ENCODE results near the gene WDR4. TPM values are rescaled to one million over a fixed set of nuclear protein-coding genes. Genes with fewer than 3 reads are reported as not detected.
"Not testable (repeated sequence)": the region's sequence is repeated elsewhere in the genome, so short reads cannot be mapped to it uniquely, and the experiment has no call there.

WDR4 gene
- 24.9 TPM for polyA plus RNA-seq (2013, experiment 1 of 2)
- 17.1 TPM for polyA plus RNA-seq (2013, experiment 2 of 2)

DNA sequence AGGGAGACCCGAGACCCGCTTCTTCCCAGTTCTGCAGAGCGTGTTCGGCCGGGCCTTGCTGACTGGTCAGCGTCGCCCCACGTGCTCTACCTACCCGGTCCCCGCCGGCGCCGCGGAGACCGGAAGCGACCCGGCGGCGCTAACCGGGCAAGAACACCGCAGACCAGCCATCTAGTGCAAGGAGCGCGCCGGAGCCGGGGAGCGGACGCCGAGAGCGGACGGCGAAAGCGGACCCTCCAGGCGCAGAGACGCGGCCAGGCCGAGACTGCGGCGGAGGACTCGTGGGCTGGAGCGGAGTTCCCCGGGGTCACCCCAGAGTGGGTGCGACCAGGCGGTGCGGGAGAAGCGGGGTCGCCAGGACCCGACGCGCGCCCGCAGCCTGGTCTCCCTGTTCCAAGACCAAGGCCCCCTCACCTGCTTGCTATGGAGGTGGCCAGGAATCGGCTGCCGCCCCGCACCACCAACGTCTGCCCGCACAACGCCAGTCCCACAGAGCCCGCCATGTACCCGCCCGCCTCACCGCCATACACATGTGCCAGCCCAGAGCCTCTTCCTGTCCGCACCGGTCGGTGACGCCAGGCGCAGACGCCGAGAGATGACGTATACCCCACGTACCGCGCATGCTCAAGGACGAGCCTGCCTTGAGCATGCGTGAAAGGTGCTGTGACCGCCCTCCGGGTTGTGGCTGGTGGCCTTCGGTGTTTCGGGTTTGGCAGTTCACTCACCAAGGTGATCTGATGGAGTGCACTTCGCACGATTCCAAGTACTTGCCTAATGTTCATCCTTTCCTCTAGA lies at the start of gene WDR4:
Gene WDR4, minus strand, starts transcription at position 547 of the 795 bp plus-strand sequence. Its CDS starts 44 bp downstream, at position 503.
- no peaks in the 10 kb centered on the region for H3K27me3 ChIP-seq (ENCODE audit: insufficient read depth, low read length)
- peaks cover 22% of the 10 kb centered on the region for H3K36me3 ChIP-seq (ENCODE audit: insufficient read depth, low read length)
- H3K4me3 ChIP-seq (ENCODE audit: low read length): peak within 1 kb of the TSS; percentile 75
- peak within 1 kb of the TSS; percentile 96 for H3K9ac ChIP-seq (ENCODE audit: low read depth, low read length)
- peak within 1 kb of the TSS; percentile 99 for H3K27ac ChIP-seq (ENCODE audit: low read depth, low read length)
- no peaks in the 10 kb centered on the region for H3K9me3 ChIP-seq (ENCODE audit: insufficient read depth, low read depth, low read length)
- under 1% methylated on average over 80 of the region's 80 CpGs for WGBS
- H3K4me1 ChIP-seq (ENCODE audit: insufficient read depth, low read length): no peaks in the 10 kb centered on the region

DNA sequence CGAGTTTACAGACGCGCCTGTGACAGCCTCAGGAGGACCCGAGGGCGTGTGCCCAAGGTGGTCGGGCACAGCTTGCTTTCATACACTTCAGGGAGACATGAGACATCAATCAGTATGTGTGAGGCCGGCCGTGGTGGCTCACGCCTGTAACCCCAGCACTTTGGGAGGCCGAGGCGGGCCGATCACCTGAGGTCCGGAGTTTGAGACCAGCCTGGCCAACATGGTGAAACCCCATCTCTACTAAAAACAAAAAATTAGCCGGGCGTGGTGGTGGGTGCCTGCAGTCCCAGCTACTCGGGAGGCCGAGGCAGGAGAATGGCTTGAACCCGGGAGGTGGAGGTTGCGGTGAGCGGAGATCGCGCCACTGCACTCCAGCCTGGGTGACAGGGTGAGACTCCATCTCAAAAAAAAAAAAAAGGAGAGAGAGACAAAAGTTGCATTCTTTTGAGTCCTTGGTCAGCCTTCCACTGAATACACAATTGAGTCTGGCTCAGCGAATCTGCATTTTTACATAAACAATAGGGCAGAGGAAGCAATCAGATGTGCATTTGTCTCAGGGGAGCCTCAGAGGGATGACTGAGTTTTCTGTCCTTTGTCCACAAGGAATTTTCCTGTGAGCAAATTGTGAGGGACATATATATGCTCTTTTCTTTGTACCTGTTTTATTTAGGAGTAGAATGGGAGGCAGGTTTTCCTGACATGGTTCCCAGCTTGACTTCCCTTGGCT lies 48.3 kb upstream of the WDR4 start:
- not testable (repeated sequence) for H3K9me3 ChIP-seq (ENCODE audit: insufficient read depth, low read depth, low read length); H3K4me3 ChIP-seq (ENCODE audit: low read length); H3K27me3 ChIP-seq (ENCODE audit: insufficient read depth, low read length); H3K36me3 ChIP-seq (ENCODE audit: insufficient read depth, low read length)
- Histone ChIP-seq H3K27ac (ENCODE audit: low read depth, low read length) (peak overlapping the region; percentile 76), H3K4me1 (ENCODE audit: insufficient read depth, low read length) (peaks cover 18% of the 10 kb centered on the region), H3K9ac (ENCODE audit: low read depth, low read length) (peak overlapping the region; percentile 25; the same call in 1 of the 2 replicates)
- 90% methylated on average over 23 of the region's 23 CpGs for WGBS

DNA sequence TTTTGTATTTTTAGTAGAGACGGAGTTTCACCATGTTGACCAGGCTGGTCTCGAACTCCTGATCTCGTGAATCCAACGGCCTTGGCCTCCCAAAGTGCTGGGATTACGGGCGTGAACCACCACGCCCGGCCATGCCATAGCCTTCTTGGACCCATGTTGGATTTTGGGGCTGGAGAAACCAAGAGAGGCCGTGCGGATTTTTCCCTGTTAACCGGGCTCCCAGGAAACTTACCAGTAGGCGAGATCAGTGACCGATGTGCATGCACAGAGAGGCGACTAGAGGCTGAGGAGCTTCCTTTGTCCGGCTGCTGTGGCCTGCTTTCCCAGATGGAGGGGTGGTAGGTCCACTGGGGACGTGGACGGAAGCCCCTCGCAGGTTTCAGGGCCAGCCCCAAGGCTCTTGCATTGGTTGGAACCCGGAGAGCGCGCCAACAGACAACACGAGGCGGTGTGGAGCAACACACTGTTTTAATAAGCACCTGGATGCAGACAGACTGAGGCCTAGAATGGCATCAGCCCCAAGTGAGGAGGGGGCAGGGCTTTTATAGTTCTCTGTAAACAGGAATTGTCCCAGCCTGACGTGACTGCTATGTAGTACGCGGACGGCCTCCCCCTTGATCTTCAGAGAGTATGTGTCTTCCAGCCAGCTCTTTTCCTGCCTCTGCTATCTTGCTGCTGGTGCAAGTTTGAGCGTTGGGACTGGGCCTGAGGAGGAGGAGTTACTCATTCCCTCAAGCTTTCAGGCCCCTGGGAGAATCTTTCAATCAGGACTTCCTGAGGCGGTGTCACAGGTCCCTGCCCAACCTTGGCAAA lies 46.0 kb upstream of the WDR4 start, which contains the start of gene ERVH48-1:
Gene ERVH48-1, minus strand, starts transcription at position 517 of the 813 bp plus-strand sequence. CDS start 6,624 bp downstream, outside the sequence.
- peak within 1 kb of the TSS; percentile 58 for H3K9ac ChIP-seq (ENCODE audit: low read depth, low read length)

GRCh38 chr21:42924433-42924751 lies 45.1 kb upstream of the WDR4 start:
- Histone ChIP-seq H3K27me3 (ENCODE audit: insufficient read depth, low read length) (no peaks in the 10 kb centered on the region), H3K4me1 (ENCODE audit: insufficient read depth, low read length) (peaks cover 18% of the 10 kb centered on the region), H3K9ac (ENCODE audit: low read depth, low read length) (peak overlapping the region; percentile 58), H3K9me3 (ENCODE audit: insufficient read depth, low read depth, low read length) (no peaks in the 10 kb centered on the region), H3K27ac (ENCODE audit: low read depth, low read length) (peak overlapping the region; percentile 54), H3K4me3 (ENCODE audit: low read length) (peak overlapping the region; percentile 9; the same call in 1 of the 2 replicates), H3K36me3 (ENCODE audit: insufficient read depth, low read length) (no peaks in the 10 kb centered on the region; the same call in 1 of the 2 replicates)
- 73% methylated on average over 6 of the region's 6 CpGs for WGBS

More for the DNA sequence above, 46.0 kb upstream of the WDR4 start, which contains the start of gene ERVH48-1:
- H3K36me3 ChIP-seq (ENCODE audit: insufficient read depth, low read length): no peaks in the 10 kb centered on the region; the same call in 1 of the 2 replicates
- peaks cover 18% of the 10 kb centered on the region for H3K4me1 ChIP-seq (ENCODE audit: insufficient read depth, low read length)
- WGBS: 90% methylated on average over 29 of the region's 29 CpGs
- peak within 1 kb of the TSS; percentile 9; the same call in 1 of the 2 replicates for H3K4me3 ChIP-seq (ENCODE audit: low read length)
- no peaks in the 10 kb centered on the region for H3K27me3 ChIP-seq (ENCODE audit: insufficient read depth, low read length)
- no peaks in the 10 kb centered on the region for H3K9me3 ChIP-seq (ENCODE audit: insufficient read depth, low read depth, low read length)
- H3K27ac ChIP-seq (ENCODE audit: low read depth, low read length): peak within 1 kb of the TSS; percentile 54

DNA sequence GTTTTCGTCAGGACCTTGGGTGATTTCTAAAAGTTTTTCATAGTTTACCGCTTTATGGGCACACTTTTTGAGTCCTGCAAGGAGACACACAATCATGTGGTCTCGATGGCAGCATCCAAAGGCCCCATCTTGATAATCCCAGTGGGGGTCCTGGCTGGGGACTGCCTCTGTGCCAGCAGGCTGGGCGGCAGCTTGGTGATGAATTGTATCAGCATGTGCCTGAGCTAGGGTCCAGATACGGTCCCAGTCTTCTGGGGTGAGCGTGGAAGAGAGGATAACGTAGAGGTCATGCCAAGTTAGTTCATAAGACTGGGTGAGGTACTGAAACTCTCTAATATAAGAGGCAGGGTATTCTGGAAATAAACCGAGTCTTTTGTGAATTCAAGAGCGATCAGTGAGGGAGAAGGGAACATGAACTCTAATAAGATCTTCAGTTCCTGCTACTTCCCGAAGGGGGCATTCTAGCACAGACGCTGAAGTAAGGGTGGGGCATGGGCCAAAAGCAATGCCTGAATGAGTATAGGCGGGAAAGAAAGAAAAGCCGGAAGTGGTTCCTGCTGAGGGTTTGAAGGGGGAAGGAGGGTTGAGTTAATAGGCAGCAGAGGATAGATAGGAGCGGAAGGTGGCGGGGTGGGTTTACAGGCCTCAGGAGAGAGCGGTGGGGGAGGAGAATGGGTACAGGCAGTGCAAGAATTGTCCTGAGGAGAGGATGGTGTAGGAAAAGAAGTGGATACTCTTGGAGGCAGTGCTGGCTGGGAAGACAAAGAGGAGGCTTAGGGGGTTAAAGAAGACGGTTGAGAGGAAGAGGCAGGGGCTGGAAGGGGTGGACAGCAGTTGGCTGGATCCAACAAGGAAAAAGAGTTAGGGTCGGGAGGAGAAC lies 44.5 kb upstream of the WDR4 start:
- Histone ChIP-seq H3K27me3 (ENCODE audit: insufficient read depth, low read length) (no peaks in the 10 kb centered on the region), H3K36me3 (ENCODE audit: insufficient read depth, low read length) (no peaks in the 10 kb centered on the region; the same call in 1 of the 2 replicates), H3K9me3 (ENCODE audit: insufficient read depth, low read depth, low read length) (no peaks in the 10 kb centered on the region), H3K27ac (ENCODE audit: low read depth, low read length) (peak overlapping the region; percentile 54), H3K4me1 (ENCODE audit: insufficient read depth, low read length) (peaks cover 18% of the 10 kb centered on the region), H3K9ac (ENCODE audit: low read depth, low read length) (peak overlapping the region; percentile 58), H3K4me3 (ENCODE audit: low read length) (peak overlapping the region; percentile 9; the same call in 1 of the 2 replicates)
- 29% methylated on average over 18 of the region's 18 CpGs for WGBS

- Histone ChIP-seq H3K27ac (ENCODE audit: low read depth, low read length) (no peak overlapping the region), H3K9ac (ENCODE audit: low read depth, low read length) (no peak overlapping the region; the same call in 1 of the 2 replicates), H3K36me3 (ENCODE audit: insufficient read depth, low read length) (no peaks in the 10 kb centered on the region; the same call in 1 of the 2 replicates), H3K4me1 (ENCODE audit: insufficient read depth, low read length) (peaks cover 16% of the 10 kb centered on the region), H3K27me3 (ENCODE audit: insufficient read depth, low read length) (no peaks in the 10 kb centered on the region), H3K9me3 (ENCODE audit: insufficient read depth, low read depth, low read length) (no peaks in the 10 kb centered on the region), H3K4me3 (ENCODE audit: low read length) (no peak overlapping the region)
- 95% methylated on average over 18 of the region's 18 CpGs for WGBS
Observed at GRCh38 chr21:42922918-42923317, 43.6 kb upstream of the WDR4 start.

DNA sequence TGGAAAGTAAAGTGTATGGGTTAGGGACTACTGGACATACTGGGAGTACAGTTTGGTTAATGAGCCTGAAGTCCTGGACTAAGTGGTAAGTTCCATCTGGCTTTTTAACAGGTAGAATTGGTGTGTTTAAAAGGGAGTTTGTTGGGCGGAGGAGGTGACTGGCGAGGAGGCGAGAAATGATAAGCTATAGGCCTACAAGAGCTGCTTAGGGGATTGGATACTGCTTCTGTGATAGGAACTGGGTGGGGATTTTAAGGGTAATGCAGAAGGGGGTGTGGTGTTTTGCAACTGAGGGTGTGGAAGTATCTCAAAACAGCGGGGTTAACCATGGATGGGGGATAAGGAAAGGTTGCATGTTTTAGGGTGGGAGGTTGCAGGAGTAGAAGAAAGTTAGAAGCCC lies 42.6 kb upstream of the WDR4 start:
- no peak overlapping the region for H3K4me3 ChIP-seq (ENCODE audit: low read length)
- no peak overlapping the region for H3K9ac ChIP-seq (ENCODE audit: low read depth, low read length)
- 96% methylated on average over 4 of the region's 4 CpGs for WGBS
- H3K36me3 ChIP-seq (ENCODE audit: insufficient read depth, low read length): no peaks in the 10 kb centered on the region; the same call in 1 of the 2 replicates
- no peaks in the 10 kb centered on the region for H3K9me3 ChIP-seq (ENCODE audit: insufficient read depth, low read depth, low read length)
- H3K4me1 ChIP-seq (ENCODE audit: insufficient read depth, low read length): peaks cover 11% of the 10 kb centered on the region
- H3K27ac ChIP-seq (ENCODE audit: low read depth, low read length): no peak overlapping the region
- no peaks in the 10 kb centered on the region for H3K27me3 ChIP-seq (ENCODE audit: insufficient read depth, low read length)

DNA sequence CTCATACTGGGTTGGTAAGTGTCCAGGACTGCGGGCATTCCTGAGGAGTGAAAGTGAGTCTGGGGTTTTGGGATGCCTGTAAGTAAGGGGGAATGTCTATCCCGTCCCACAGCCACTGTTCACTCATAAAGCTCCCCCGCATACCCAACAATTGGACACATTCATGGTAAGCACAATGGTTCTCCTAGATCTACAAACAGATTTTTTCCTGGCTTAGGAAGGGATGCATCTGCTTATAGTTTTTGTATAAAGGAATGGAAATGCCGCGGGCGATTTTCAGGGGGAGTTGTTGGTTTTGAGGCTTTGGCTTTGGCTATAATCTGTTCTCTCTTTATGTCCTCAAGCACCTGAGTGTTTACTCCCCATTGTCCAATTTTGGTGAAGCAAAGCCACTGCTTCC lies 39.0 kb upstream of the WDR4 start:
- H3K27ac ChIP-seq (ENCODE audit: low read depth, low read length): no peak overlapping the region
- H3K4me1 ChIP-seq (ENCODE audit: insufficient read depth, low read length): no peaks in the 10 kb centered on the region
- H3K9ac ChIP-seq (ENCODE audit: low read depth, low read length): no peak overlapping the region
- no peaks in the 10 kb centered on the region; the same call in 1 of the 2 replicates for H3K36me3 ChIP-seq (ENCODE audit: insufficient read depth, low read length)
- WGBS: 94% methylated on average over 4 of the region's 6 CpGs
- no peak overlapping the region for H3K4me3 ChIP-seq (ENCODE audit: low read length)
- H3K9me3 ChIP-seq (ENCODE audit: insufficient read depth, low read depth, low read length): no peaks in the 10 kb centered on the region
- no peaks in the 10 kb centered on the region for H3K27me3 ChIP-seq (ENCODE audit: insufficient read depth, low read length)

DNA sequence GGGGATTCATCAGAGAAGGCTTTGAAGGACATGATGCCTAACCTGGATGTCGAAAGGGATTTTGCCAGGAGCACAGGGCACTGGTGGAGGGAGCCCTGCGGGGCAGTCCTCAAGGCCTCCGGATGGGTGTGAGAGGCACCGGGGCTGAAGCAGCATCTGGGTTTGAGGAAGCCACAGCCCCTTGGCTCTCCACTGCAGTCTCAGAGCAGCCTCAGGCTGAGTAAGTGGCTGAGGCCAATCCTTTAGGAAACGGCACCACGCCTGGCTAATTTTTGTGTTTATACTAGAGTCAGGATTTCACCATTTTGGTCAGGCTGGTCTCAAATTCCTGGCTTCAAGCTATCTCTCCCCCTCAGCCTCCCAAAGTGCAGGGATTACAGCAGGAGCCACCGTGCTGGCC lies 34.1 kb upstream of the WDR4 start:
- Histone ChIP-seq H3K4me3 (ENCODE audit: low read length) (no peak overlapping the region), H3K36me3 (ENCODE audit: insufficient read depth, low read length) (peaks cover 35% of the 10 kb centered on the region), H3K9ac (ENCODE audit: low read depth, low read length) (no peak overlapping the region), H3K27ac (ENCODE audit: low read depth, low read length) (no peak overlapping the region), H3K27me3 (ENCODE audit: insufficient read depth, low read length) (no peaks in the 10 kb centered on the region), H3K9me3 (ENCODE audit: insufficient read depth, low read depth, low read length) (no peaks in the 10 kb centered on the region), H3K4me1 (ENCODE audit: insufficient read depth, low read length) (no peaks in the 10 kb centered on the region)
- WGBS: 78% methylated on average over 7 of the region's 7 CpGs

DNA sequence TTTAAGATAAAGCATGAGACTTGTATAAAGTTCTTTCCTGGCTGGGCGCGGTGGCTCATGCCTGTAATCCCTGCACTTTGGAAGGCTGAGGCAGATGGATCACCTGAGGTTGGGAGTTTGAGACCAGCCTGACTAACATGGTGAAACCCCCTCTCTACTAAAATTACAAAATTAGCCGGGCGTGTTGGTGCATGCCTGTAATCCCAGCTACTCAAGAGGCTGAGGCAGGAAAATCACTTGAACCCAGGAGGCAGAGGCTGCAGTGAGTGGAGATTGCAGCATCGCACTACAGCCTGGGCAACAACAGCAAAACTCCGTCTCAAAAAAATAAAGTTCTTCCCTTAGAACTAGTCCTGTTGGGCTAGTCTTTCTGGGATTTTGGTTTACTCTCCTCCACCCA lies 32.6 kb upstream of the WDR4 start:
- not testable (repeated sequence) for H3K27ac ChIP-seq (ENCODE audit: low read depth, low read length); H3K27me3 ChIP-seq (ENCODE audit: insufficient read depth, low read length); H3K9ac ChIP-seq (ENCODE audit: low read depth, low read length); H3K4me1 ChIP-seq (ENCODE audit: insufficient read depth, low read length); H3K9me3 ChIP-seq (ENCODE audit: insufficient read depth, low read depth, low read length); H3K4me3 ChIP-seq (ENCODE audit: low read length)
- 98% methylated on average over 6 of the region's 6 CpGs for WGBS
- H3K36me3 ChIP-seq (ENCODE audit: insufficient read depth, low read length): peaks cover 49% of the 10 kb centered on the region

All from HUES64 (cell line).